ENCODE measurements around the gene CH25H. TPM values are rescaled to one million over a fixed set of nuclear protein-coding genes. Genes with fewer than 3 reads are reported as not detected.

The CH25H gene
- total and polyA plus RNA-seq, 2 donors from 2014 or later, result 1.2 to 3.2 TPM

- Histone ChIP-seq H3K36me3 (ENCODE audit: control insufficient read depth in 2 of 3, insufficient read depth in 3 of 3, low read length in 3 of 3) (no peaks in the 10 kb centered on the region), H3K9ac (ENCODE audit: low read length in 3 of 3) (no peak overlapping the region), H3K9me3 (ENCODE audit: control insufficient read depth in 2 of 3, insufficient read depth in 1 of 3, low read length in 3 of 3) (no peaks in the 10 kb centered on the region), H3K4me3 (ENCODE audit: low read length in 3 of 3) (no peak overlapping the region), H3K4me1 (ENCODE audit: control insufficient read depth in 2 of 3, insufficient read depth in 2 of 3, low read depth in 1 of 3, low read length in 3 of 3) (peaks cover 0 to 8% (median 6%) of the 10 kb centered on the region in 3 donors), H3K27ac (ENCODE audit: low read depth in 2 of 2, low read length in 2 of 2) (no peak overlapping the region), H3K27me3 (ENCODE audit: control insufficient read depth, insufficient read depth, low read length) (no peaks in the 10 kb centered on the region)
- TF ChIP-seq, protein P1, sequence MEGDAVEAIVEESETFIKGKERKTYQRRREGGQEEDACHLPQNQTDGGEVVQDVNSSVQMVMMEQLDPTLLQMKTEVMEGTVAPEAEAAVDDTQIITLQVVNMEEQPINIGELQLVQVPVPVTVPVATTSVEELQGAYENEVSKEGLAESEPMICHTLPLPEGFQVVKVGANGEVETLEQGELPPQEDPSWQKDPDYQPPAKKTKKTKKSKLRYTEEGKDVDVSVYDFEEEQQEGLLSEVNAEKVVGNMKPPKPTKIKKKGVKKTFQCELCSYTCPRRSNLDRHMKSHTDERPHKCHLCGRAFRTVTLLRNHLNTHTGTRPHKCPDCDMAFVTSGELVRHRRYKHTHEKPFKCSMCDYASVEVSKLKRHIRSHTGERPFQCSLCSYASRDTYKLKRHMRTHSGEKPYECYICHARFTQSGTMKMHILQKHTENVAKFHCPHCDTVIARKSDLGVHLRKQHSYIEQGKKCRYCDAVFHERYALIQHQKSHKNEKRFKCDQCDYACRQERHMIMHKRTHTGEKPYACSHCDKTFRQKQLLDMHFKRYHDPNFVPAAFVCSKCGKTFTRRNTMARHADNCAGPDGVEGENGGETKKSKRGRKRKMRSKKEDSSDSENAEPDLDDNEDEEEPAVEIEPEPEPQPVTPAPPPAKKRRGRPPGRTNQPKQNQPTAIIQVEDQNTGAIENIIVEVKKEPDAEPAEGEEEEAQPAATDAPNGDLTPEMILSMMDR (IDR thresholded peaks at IDR 0.05; ENCODE audit: borderline replicate concordance, extremely low read depth, insufficient read depth), result no peak
- no peak for FAIRE-seq
- no peak for DNase-seq
- intact Hi-C loops (cut with DNase I), result no loop called here
Observed at GRCh38 chr10:89240519-89240918, 33.4 kb upstream of the CH25H start.

DNA sequence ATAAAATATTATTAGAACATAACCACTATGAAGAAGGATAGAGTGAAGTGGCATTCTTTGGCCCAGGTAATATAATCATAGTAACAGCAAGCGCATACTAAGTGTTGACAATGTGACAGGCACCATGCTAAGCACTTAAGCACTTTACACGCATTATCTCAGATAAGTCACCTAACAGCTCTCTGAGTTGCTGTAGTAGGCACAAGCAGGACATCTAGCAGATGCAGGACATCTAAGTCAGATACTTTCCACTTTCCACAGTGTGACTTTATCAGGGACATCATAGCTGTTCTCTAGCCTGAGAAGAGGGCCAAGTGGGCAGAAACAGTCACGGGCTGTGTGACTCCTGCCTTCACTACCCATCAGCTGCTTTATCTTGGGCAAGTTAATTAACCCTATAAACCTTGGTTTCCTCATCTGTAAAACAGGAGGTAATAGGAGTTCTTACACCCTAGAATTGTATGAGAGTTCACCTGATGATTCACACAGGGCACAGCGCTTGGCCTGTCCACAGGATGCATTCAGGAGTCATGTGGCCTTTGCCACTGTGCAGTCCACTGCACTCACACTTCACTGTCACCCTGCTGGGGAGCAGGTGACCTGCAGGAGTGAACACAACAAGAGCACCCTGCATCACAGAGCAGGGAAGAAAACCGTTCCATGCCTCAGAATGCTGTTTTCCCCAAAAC is 32.0 kb upstream of the CH25H start:
- intact Hi-C loops (cut with DNase I), result no loop called here
- Histone ChIP-seq H3K4me1 (ENCODE audit: control insufficient read depth in 2 of 3, insufficient read depth in 2 of 3, low read depth in 1 of 3, low read length in 3 of 3) (peaks cover 0 to 8% (median 6%) of the 10 kb centered on the region in 3 donors), H3K9ac (ENCODE audit: low read length in 3 of 3) (no peak overlapping the region), H3K36me3 (ENCODE audit: control insufficient read depth in 2 of 3, insufficient read depth in 3 of 3, low read length in 3 of 3) (no peaks in the 10 kb centered on the region), H3K27ac (ENCODE audit: low read depth in 2 of 2, low read length in 2 of 2) (no peak overlapping the region), H3K9me3 (ENCODE audit: control insufficient read depth in 2 of 3, insufficient read depth in 1 of 3, low read length in 3 of 3) (no peaks in the 10 kb centered on the region), H3K27me3 (ENCODE audit: control insufficient read depth, insufficient read depth, low read length) (no peaks in the 10 kb centered on the region), H3K4me3 (ENCODE audit: low read length in 3 of 3) (no peak overlapping the region)
- no peak for DNase-seq
- TF ChIP-seq, protein P1 (IDR thresholded peaks at IDR 0.05; ENCODE audit: borderline replicate concordance, extremely low read depth, insufficient read depth), result no peak
- no peak for FAIRE-seq

DNA sequence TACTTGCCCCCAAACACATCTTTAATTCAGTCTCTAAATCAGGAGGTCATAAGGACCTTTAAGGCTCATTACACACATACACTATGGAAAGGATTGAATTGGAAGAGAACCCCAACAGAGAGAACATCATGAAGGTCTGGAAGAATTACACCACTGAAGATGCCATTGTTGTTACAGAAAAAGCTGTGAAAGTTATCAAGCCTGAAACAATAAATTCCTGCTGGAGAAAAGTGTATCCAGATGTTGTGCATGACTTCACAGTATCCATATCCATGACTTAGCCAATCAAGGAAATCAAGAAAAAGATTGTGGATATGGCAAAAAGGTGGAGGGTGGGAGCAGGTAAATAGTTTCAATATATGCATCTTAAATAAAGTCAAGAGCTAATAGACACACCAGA is 30.7 kb upstream of the CH25H start:
- peaks cover 0 to 8% (median 6%) of the 10 kb centered on the region in 3 donors for H3K4me1 ChIP-seq (ENCODE audit: control insufficient read depth in 2 of 3, insufficient read depth in 2 of 3, low read depth in 1 of 3, low read length in 3 of 3)
- TF ChIP-seq, protein P1 (IDR thresholded peaks at IDR 0.05; ENCODE audit: borderline replicate concordance, extremely low read depth, insufficient read depth), result no peak
- no peak for FAIRE-seq

More for the DNA sequence above, 30.7 kb upstream of the CH25H start:
- H3K27me3 ChIP-seq (ENCODE audit: control insufficient read depth, insufficient read depth, low read length), result no peaks in the 10 kb centered on the region
- DNase-seq, result no peak
- H3K9ac ChIP-seq (ENCODE audit: low read length in 3 of 3), result no peak overlapping the region
- no peak overlapping the region for H3K27ac ChIP-seq (ENCODE audit: low read depth in 2 of 2, low read length in 2 of 2)
- intact Hi-C loops (cut with DNase I), result no loop called here
- no peaks in the 10 kb centered on the region for H3K9me3 ChIP-seq (ENCODE audit: control insufficient read depth in 2 of 3, insufficient read depth in 1 of 3, low read length in 3 of 3)
- H3K36me3 ChIP-seq (ENCODE audit: control insufficient read depth in 2 of 3, insufficient read depth in 3 of 3, low read length in 3 of 3), result no peaks in the 10 kb centered on the region
- H3K4me3 ChIP-seq (ENCODE audit: low read length in 3 of 3), result no peak overlapping the region

Measured in kidney (tissue), 14 donors.